Medulla oblongata (tissue), 1 donor: Measurements from ENCODE around the gene CNOT2.
"Not testable (repeated sequence)": the region's sequence is repeated elsewhere in the genome, so short reads cannot be mapped to it uniquely, and the experiment has no call there.

ENCODE experiments used
- DNase-seq: peaks from one replicate; pipeline ENCODE4 v3.0.0-alpha.2; 2015; ENCODE audit errors: extremely low spot score

Gene CNOT2

DNA sequence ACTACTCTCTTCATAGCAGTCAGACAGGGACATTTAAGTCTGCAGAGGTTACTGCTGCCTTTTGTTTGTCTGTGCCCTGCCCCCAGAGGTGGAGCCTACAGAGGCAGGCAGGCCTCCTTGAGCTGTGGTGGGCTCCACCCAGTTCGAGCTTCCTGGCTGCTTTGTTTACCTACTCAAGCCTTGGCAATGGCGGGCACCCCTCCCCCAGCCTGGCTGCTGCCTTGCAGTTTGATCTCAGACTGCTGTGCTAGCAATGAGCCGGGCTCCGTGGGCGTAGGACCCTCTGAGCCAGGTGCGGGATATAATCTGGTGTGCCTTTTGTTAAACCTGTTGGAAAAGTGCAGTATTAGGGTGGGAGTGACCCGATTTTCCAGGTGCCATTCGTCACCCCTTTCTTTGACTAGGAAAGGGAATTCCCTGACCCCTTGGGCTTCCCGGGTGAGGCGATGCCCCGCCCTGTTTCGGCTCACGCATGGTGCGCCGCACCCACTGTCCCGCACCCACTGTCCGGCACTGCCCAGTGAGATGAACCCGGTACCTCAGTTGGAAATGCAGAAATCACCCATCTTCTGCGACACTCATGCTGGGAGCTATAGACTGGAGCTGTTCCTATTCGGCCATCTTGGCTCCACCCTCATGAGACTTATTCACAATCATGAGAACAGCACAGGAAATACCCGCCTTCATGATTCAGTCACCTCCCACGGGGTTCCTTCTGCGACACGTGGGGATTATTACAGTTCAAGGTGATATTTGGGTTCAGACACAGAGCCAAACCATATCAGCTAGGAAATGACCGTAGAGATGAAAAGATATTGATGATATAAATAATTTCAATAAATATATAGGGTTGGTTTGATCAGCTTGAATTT lies 61.7 kb downstream of the CNOT2 start:
- not testable (repeated sequence) for DNase-seq

DNA sequence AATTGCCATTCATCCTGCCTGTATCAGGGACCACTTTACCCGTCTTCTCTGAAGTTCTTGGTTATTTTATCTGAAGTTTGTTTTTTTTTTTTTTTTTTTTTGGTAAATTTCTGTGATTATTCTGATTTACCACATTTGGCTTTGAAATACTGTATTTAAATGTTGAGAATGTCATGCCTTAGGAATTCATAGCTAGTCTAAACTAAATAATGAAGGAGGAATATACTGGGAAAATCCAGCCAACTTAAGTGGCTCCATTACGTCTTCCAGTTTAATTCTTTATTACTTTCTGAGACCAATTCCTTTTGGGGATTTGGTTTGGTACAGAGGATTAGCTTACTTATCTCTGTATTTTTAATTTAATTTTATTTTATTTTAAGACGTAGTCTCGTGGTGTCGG lies 62.6 kb downstream of the CNOT2 start:
- DNase-seq, result no peak

- DNase-seq, result no peak
Observed at GRCh38 chr12:70306676-70307075, 63.4 kb downstream of the CNOT2 start.

GRCh38 chr12:70307868-70308267 lies 64.6 kb downstream of the CNOT2 start:
- DNase-seq, result no peak

GRCh38 chr12:70309348-70309747 lies 66.1 kb downstream of the CNOT2 start:
- no peak for DNase-seq

DNA sequence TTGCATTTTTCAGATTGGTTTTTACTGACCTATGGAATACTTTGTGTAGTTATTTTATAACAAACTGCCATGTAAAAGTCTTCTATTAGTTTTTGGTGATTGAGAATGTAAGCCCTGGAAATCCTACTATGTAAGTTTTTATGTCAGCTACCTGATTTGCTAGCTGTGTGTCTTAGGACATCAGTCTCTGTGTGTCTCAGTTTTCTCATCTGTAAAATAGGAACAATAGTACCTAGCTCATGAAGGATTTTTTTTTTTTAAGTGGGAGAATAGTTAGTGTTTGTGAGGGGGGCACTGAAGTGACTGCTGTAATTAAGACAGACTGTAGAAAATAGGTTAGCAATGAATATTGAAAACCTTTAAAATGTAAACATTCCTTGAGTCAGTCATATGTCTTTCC lies 70.9 kb downstream of the CNOT2 start:
- DNase-seq, result no peak

DNA sequence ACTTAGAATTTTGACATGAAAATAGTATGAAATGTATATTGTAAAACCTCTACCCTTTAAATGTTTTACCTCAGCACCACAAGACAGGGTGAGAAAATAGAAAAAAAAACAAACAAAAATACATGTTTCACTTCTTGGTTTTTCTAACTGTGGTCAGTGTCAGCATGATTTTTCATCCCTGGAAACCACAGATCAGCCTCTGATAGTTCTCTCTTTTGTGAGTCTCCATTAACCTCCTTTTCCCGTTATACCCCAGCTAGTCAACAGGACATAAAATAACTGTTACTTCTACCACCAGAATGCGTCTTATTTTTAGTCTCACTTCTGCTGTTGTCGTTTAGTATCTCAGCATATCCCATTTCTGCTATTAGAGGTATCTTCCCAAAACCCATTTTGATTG lies 74.5 kb downstream of the CNOT2 start:
- DNase-seq, result peak; percentile 70

- no peak for DNase-seq
Observed at GRCh38 chr12:70319605-70320004, 76.4 kb downstream of the CNOT2 start.

GRCh38 chr12:70321191-70321590 lies 78.0 kb downstream of the CNOT2 start:
- DNase-seq, result no peak

DNA sequence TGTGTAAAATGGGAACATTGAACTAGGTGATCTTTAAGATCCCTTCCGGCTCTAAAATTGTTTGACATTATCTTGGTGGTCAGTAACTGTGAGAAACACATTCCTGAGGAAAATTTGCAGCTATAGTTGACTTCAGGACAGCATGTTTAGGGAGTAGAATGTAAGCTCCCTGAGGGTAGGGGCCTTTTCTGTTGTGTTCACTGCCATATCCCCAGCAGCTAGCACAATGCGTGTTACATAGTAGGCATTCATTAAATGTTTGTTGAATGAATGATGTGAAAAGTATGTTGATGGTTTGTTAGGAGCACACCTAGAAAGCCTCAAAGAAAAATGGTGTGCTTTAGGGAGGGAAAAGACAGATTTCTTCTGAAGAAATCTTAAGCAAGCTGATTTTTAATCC lies 84.3 kb downstream of the CNOT2 start:
- DNase-seq, result no peak

GRCh38 chr12:70329728-70330127 lies 86.5 kb downstream of the CNOT2 start:
- DNase-seq, result no peak

GRCh38 chr12:70330158-70330557 lies 86.9 kb downstream of the CNOT2 start:
- no peak for DNase-seq

DNA sequence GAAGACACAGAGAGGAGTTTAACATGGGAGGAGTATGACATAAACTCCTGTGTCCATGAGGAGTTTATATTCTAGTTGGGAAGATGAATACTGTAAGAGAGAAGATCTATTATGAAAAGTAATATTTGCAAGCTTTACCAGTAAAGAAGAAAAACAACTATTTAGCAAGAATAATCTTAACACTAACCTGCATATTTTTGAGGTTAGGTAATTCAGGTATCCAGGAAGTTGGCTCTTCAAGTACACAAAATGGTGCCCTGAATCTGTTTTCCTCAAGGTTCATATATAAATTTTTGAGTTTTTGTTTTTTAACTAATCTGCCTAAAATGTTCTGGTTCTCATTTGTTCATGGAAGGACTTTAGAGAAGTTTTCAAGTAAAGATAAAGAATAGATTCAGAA lies 89.0 kb downstream of the CNOT2 start:
- no peak for DNase-seq

GRCh38 chr12:70334742-70335141 lies 91.5 kb downstream of the CNOT2 start:
- no peak for DNase-seq

DNA sequence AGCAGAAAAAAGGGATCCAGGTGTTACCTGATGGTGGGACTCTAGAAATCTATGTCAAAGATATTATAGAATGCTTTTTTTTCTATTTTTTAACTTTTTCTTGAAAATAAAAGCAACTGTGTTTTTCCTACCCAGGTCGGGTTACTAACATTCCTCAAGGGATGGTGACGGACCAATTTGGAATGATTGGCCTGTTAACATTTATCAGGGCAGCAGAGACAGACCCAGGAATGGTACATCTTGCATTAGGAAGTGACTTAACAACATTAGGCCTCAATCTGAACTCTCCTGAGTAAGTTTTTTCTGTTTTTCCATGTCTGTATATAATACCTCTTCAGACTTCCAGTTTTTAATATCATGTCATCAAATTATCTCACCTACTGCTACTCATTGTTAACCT lies 95.3 kb downstream of the CNOT2 start:
- DNase-seq, result no peak

DNA sequence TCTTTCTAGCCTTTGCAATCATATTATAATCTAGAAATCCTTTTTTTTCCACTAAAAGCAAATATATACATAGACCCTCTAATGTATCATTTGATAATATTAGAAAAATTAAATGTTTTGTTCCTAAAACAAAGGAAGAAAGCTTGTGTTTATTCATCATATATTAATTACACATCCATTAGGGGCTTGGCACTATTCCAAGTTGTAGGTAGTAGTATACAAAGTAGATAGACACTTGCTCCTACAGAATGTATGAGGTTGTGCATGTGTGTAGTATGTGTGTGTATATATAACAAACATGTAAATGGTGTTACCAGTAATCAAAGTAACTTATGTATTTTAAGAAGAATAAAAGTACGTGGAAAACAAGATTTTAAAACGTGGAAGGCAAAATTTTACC lies 107.8 kb downstream of the CNOT2 start:
- no peak for DNase-seq

DNA sequence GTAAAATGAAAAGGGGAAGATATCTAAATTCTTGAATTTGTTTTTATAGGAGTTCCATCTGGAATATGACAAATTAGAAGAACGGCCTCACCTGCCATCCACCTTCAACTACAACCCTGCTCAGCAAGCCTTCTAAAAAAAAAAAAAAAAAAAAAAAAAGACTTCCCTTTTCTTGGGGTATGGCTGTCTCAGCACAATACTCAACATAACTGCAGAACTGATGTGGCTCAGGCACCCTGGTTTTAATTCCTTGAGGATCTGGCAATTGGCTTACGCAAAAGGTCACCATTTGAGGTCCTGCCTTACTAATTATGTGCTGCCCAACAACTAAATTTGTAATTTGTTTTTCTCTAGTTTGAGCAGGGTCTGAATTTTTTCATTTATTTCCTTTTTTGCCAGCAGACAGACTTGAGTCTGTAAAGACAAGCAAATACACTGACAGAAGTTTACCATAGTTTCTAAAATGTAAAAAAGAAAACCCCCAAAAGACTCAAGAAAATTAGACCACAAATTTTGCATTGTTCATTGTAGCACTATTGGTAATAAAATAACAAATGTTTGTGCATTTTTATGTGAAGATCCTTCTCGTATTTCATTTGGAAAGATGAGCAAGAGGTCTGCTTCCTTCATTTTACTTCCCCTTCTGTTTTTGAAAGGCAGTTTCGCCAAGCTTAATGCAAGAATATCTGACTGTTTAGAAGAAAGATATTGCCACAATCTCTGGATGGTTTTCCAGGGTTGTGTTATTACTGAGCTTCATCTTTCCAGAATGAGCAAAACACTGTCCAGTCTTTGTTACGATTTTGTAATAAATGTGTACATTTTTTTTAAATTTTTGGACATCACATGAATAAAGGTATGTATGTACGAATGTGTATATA lies 110.8 kb downstream of the CNOT2 start:
- DNase-seq, result peak; percentile 44

DNA sequence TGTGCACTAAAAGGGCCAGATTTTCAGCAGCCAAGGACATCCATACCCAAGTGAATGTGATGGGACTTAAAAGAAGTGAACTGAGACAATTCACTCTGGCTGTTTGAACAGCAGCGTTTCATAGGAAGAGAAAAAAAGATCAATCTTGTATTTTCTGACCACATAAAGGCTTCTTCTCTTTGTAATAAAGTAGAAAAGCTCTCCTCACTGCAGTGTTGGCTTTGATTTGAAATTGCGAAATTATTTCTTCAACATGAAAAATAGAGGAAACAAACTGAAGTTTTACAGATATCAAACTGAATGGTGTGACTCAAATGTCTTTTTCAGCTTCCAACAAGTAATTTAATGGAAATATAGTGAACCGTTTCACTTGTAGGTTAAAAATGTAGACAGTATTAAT lies 111.6 kb downstream of the CNOT2 start:
- no peak for DNase-seq

- no peak for DNase-seq
Observed at GRCh38 chr12:70355972-70356371, 112.7 kb downstream of the CNOT2 start.

- no peak for DNase-seq
Observed at GRCh38 chr12:70359458-70360197, 116.4 kb downstream of the CNOT2 start.

GRCh38 chr12:70360218-70360617 lies 117.0 kb downstream of the CNOT2 start:
- no peak for DNase-seq
